ENCODE data around the gene LIMK2.

DNA sequence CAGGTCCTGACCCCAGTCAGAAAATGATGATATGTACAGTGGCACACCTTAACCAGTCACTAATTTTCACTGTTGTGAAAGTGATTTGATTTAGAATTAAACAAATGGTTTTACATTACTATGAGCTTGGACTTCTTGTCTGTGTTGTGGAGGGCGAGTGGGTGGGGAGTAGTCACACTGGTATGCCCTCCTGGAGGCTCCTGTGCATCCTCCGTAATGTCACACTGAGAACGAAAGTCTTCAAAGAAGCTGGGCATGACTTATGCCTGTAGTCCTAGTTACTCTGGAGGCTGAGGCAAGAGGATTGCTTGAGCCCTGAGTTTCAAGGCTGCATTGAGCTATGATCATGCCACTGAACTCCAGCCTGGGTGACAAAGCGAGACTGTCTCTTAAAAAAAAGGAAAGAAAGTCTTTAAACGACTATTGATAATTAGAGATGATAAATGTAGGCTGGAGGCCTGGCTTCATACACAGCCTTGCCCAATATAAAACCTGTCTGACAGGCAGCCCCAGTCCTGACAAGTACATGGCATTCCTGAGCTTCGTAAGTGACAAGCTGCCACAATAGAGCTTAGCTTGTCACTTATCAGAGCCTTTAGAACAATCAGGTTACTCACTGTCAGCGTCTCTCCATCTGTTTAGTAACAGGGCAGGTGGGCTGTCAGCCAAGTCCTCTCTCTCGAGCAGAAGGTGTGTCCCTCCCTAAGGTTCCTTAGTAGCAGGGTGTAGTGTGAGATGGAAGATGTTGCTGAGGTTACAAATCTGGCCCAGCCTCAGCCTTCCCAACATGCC is 5.0 kb upstream of the LIMK2 start:
- TF ChIP-seq CTCF (IDR thresholded peaks at IDR 0.05) (no peak), POLR2A (IDR thresholded peaks at IDR 0.05) (no peak)
